K562 (cell line): ENCODE results near the gene LONP1. TPM values are rescaled to one million over a fixed set of nuclear protein-coding genes. Genes with fewer than 3 reads are reported as not detected.

Experiments
- ATAC-seq: fragments of 200-7000 bp; cut with Tn5 transposase; 3 replicates; pipeline ENCODE4 v1.9.1; 2020; ENCODE audit warnings: moderate library complexity
- BruUV-seq: library from RNA; stranded (reverse); fragments of 400-500 nt; replicated peaks from 2 replicates; lab custom pipeline; 2021; lab: Mats Ljungman, UMichigan
- CTCF ChIA-PET: fragments of 300-600 bp; formaldehyde crosslinking; extraction: SDS; loops from one replicate; lab custom pipeline; 2021; ENCODE audit warnings: low intra/inter-chr PET ratio; lab: Yijun Ruan, JAX
- POLR2A ChIA-PET: fragments of 300-600, 350-650 bp; sonication (Branson Sonifier 250); formaldehyde crosslinking; extraction: SDS; loops from one replicate; lab custom pipeline; 2021; ENCODE audit warnings: antibody characterized with exemption, inconsistent platforms; lab: Yijun Ruan, JAX
- DNase-seq, 4 experiments: peaks; one replicate each; pipeline versions ENCODE4 v3.0.0 to v3.0.0-alpha.2; 2011 to 2018; ENCODE audit warnings: low spot score in 3 of 4, mixed read lengths in 3 of 4; ENCODE audit errors: extremely low read depth in 1 of 4
- FAIRE-seq: peaks from 2 replicates; lab custom pipeline; 2011; peaks lifted over from hg19 to GRCh38; lab: Jason Lieb, UNC
- H2AFZ ChIP-seq: 2 replicates; pipeline ENCODE4 v1.6.0; 2011; ENCODE audit warnings: low read depth, low read length, control low read depth, inconsistent platforms
- H3K27ac ChIP-seq: fragments of 200-600 bp; 3 replicates; pipeline ENCODE4 v1.8.0; 2011; ENCODE audit warnings: low read depth, mild to moderate bottlenecking, control low read depth, inconsistent platforms, low read length, moderate library complexity, mixed read lengths; ENCODE audit errors: extremely low read depth
- H3K27me3 ChIP-seq, 2 experiments: fragments of 300-600 bp in 1 of 2; 2 replicates in 1 of 2; 3 replicates in 1 of 2; pipeline versions ENCODE4 v1.6.0 to v1.8.0; 2011; ENCODE audit warnings: inconsistent platforms in 2 of 2, low read length in 2 of 2, mild to moderate bottlenecking in 1 of 2, mixed read lengths in 1 of 2, moderate library complexity in 1 of 2; ENCODE audit not compliant: control insufficient read depth in 2 of 2, insufficient read depth in 2 of 2
- H3K36me3 ChIP-seq: fragments of 300-600 bp; 3 replicates; pipeline ENCODE4 v1.8.0; 2011; ENCODE audit warnings: mild to moderate bottlenecking, low read length, inconsistent platforms; ENCODE audit not compliant: control insufficient read depth, insufficient read depth
- H3K4me1 ChIP-seq, 2 experiments: fragments of 200-600 bp in 1 of 2; replicated peaks in 1 of 2; 2 replicates in 1 of 2; 3 replicates in 1 of 2; pipeline versions ENCODE4 v1.5.1 to v1.8.0; 2011; ENCODE audit warnings: inconsistent platforms in 2 of 2, low read length in 2 of 2, mild to moderate bottlenecking in 1 of 2, mixed read lengths in 1 of 2, moderate library complexity in 1 of 2; ENCODE audit not compliant: control insufficient read depth in 2 of 2, insufficient read depth in 2 of 2
- H3K4me2 ChIP-seq: 2 replicates; pipeline ENCODE4 v1.6.1; 2011; ENCODE audit warnings: low read length, control low read depth, inconsistent platforms, mixed read lengths; ENCODE audit not compliant: insufficient read depth
- H3K4me3 ChIP-seq: fragments of 200-600 bp; sonication (generic), shearing (Covaris generic); 2 replicates; pipeline ENCODE4 v1.5.1; 2016; ENCODE audit warnings: control low read depth, inconsistent platforms
- H3K79me2 ChIP-seq: fragments of 200-600 bp; 3 replicates; pipeline ENCODE4 v1.8.0; 2011; ENCODE audit warnings: low read length, inconsistent platforms; ENCODE audit not compliant: control insufficient read depth, insufficient read depth
- H3K9ac ChIP-seq, 2 experiments: 2 replicates each; pipeline versions ENCODE4 v1.6.0 to v1.6.1; 2011; ENCODE audit warnings: low read depth in 2 of 2, low read length in 2 of 2, control low read depth in 1 of 2, inconsistent platforms in 1 of 2, mild to moderate bottlenecking in 1 of 2, mixed read lengths in 1 of 2; ENCODE audit not compliant: insufficient read depth in 1 of 2
- H3K9me1 ChIP-seq: one replicate; pipeline ENCODE4 v1.6.0; 2011; ENCODE audit warnings: inconsistent platforms, mild to moderate bottlenecking, low read length, moderate library complexity; ENCODE audit not compliant: control insufficient read depth, insufficient read depth
- H3K9me3 ChIP-seq: replicated peaks from 2 replicates; pipeline ENCODE4 v1.5.1; 2011; ENCODE audit warnings: low read depth, low read length, inconsistent platforms; ENCODE audit not compliant: control insufficient read depth, insufficient read depth
- H4K20me1 ChIP-seq: replicated peaks from 2 replicates; pipeline ENCODE4 v1.6.1; 2011; ENCODE audit warnings: low read length, inconsistent platforms, mixed read lengths; ENCODE audit not compliant: control insufficient read depth, insufficient read depth
- BCLAF1 ChIP-seq, 2 experiments: fragments of 450-650 bp in 1 of 2; IDR thresholded peaks; 2 replicates each; pipeline ENCODE4 v1.6.1; 2011 to 2017; ENCODE audit warnings: low read depth in 2 of 2, antibody characterized with exemption in 1 of 2, borderline replicate concordance in 1 of 2, low read length in 1 of 2, mild to moderate bottlenecking in 1 of 2, mixed read lengths in 1 of 2; ENCODE audit not compliant: control insufficient read depth in 1 of 2
- HINFP ChIP-seq: fragments of 450-650 bp; conservative IDR thresholded peaks from 2 replicates; pipeline ENCODE4 v1.6.1; 2016; ENCODE audit warnings: missing genetic modification characterization, low read depth, mild to moderate bottlenecking, control low read depth, missing compliant biosample characterization
- L3MBTL2 ChIP-seq: fragments of 450-650 bp; IDR thresholded peaks from 2 replicates; pipeline ENCODE4 v1.6.1; 2016; ENCODE audit warnings: mild to moderate bottlenecking, moderate library complexity
- NR2C1 ChIP-seq, 2 experiments: fragments of 450-650 bp; IDR thresholded peaks; 2 replicates each; pipeline ENCODE4 v1.6.1; 2017; ENCODE audit warnings: mild to moderate bottlenecking in 2 of 2, antibody characterized with exemption in 1 of 2, inconsistent platforms in 1 of 2, missing compliant biosample characterization in 1 of 2, missing genetic modification characterization in 1 of 2
- POLR2A ChIP-seq: fragments of 450-650 bp; conservative IDR thresholded peaks from 2 replicates; pipeline ENCODE4 v1.6.1; 2016
- ZNF121 ChIP-seq: sonication (generic); formaldehyde crosslinking; conservative IDR thresholded peaks from 2 replicates; pipeline ENCODE4 v1.8.0; 2022; ENCODE audit warnings: missing genetic modification reagents
- ZNF347 ChIP-seq: fragments of 450-650 bp; formaldehyde crosslinking; IDR thresholded peaks from 2 replicates; pipeline ENCODE4 v1.4.0; 2020; ENCODE audit warnings: low read depth, mild to moderate bottlenecking, moderate library complexity
- ZNF707 ChIP-seq: fragments of 250-450 bp; sonication (Bioruptor Pico); conservative IDR thresholded peaks from 2 replicates; pipeline ENCODE4 v1.8.0; 2022; ENCODE audit warnings: inconsistent platforms, mild to moderate bottlenecking, moderate library complexity
- ZNF778 ChIP-seq: fragments of 450-650 bp; formaldehyde crosslinking; IDR thresholded peaks from 2 replicates; pipeline ENCODE4 v1.4.0; 2020; ENCODE audit warnings: mild to moderate bottlenecking, moderate library complexity
- WGBS: fragments of 100-300 bp; shearing (Covaris generic); methylation state at CpG from one replicate; pipeline ENCODE4 v1.1.6; 2016; ENCODE audit warnings: low coverage, mixed read lengths; ENCODE audit not compliant: insufficient coverage; ENCODE audit errors: missing lambda C conversion rate; 5-methylcytosine and 5-hydroxymethylcytosine counted together
- in situ Hi-C: fragments of 300-500 bp; cut with MboI; formaldehyde crosslinking; loops from 4 replicates; pipeline ENCODE4 v1.15.0; 2018; ENCODE audit warnings: inconsistent platforms, mixed read lengths
- intact Hi-C: fragments of 100-400 bp; cut with micrococcal nuclease; formaldehyde crosslinking; loops from 2 replicates; pipeline ENCODE4 v1.14.2; 2022
- polyA plus RNA-seq, 8 experiments: library from polyadenylated mRNA; depleted of rRNA in 4 of 8; stranded (reverse) in 5 of 8; unstranded in 3 of 8; fragments of >200 nt; fragmentation: Nextera tagmentation in 2 of 8; fragmentation: Illumina TruSeq in 1 of 8; extraction: Ambion mirVana in 2 of 8; extraction: Trizol in 1 of 8; gene quantifications; 2 replicates each; pipeline versions ENCODE4 v1.2.1 to v1.2.3, GENCODE V29; 2011 to 2014; ENCODE audit warnings: inconsistent platforms in 1 of 8, missing spikeins in 1 of 8
- total RNA-seq, 7 experiments: library from RNA; depleted of rRNA in 6 of 7; stranded (reverse); fragments of >200 nt in 6 of 7; fragmentation: Illumina TruSeq in 2 of 7; extraction: Trizol in 2 of 7; gene quantifications; 2 replicates each; pipeline versions ENCODE4 v1.2.1 to v1.2.3, GENCODE V29; 2011 to 2021; ENCODE audit warnings: low replicate concordance in 1 of 7

LONP1 gene
- total and polyA plus RNA-seq, 9 of the 15 experiments (the other 6 are each of a cell fraction or from before 2014, with no cell fraction given) = 1.1 to 238 (median 84.5) TPM

GRCh38 chr19:5684694-5685430, 35.1 kb downstream of the LONP1 start (continued):
- TF ChIP-seq BCLAF1 (IDR thresholded peaks at IDR 0.05; ENCODE audit: borderline replicate concordance in 1 of 2, control insufficient read depth in 1 of 2, low read depth in 2 of 2, low read length in 1 of 2) = no peak
- TF ChIP-seq ZNF347 (CRISPR knock-in tag) = no peak
- no peak for TF ChIP-seq ZNF778
- TF ChIP-seq, all 486 proteins: peak for 0

GRCh38 chr19:5683177-5683886, 36.6 kb downstream of the LONP1 start:
- CTCF ChIA-PET = no interaction called here
- Histone ChIP-seq H3K27me3 (no peaks in the 10 kb centered on the region), H3K9me3 (no peaks in the 10 kb centered on the region), H4K20me1 (0 out of 2 replicates have a peak, but pooled peaks cover 6% of the 10 kb centered on the region), H3K9ac (no peak overlapping the region; a peak in 1 of 4 replicates), H3K36me3 (peaks cover 6% of the 10 kb centered on the region; the same call in 2 of the 3 replicates), H3K9me1 (no peaks in the 10 kb centered on the region), H3K27ac (no peak overlapping the region), H2AFZ (no peak overlapping the region), H3K4me2 (no peak overlapping the region), H3K4me1 (peaks cover 25 to 65% of the 10 kb centered on the region in 2 experiments), H3K4me3 (no peak overlapping the region), H3K79me2 (peaks cover 12% of the 10 kb centered on the region)
- WGBS = 46% methylated on average over 9 of the region's 10 CpGs
- ATAC-seq = no peak
- peak; percentile 69 for FAIRE-seq
- POLR2A ChIA-PET = interaction anchor here (0.9 to 1.5 kb wide), 3 partner anchors 40 to 125 kb away, joined by 3 to 6 read pairs (median 3); no protein-coding TSS in a partner anchor
- in situ Hi-C loops = no loop called here
- intact Hi-C loops = loop anchor here (10.0 kb wide), 1 partner anchor 59 kb away; the partner anchor contains the start of genes SAFB and SAFB2
- BruUV-seq = no TSS peak
- DNase-seq = no peak
- TF ChIP-seq ZNF121 (CRISPR knock-in tag) = peak; percentile 78
- 0 out of 2 replicates have a peak, but pooled peaks have one; percentile 32 for TF ChIP-seq L3MBTL2
- TF ChIP-seq HINFP (tag) = no peak
- TF ChIP-seq ZNF707 (CRISPR knock-in tag) = no peak
- no peak for TF ChIP-seq POLR2A
- TF ChIP-seq NR2C1 (IDR thresholded peaks at IDR 0.05) = no peak
- TF ChIP-seq NR2C1 (tag; IDR thresholded peaks at IDR 0.05) = no peak
